DOHH2 (cell line): ENCODE data around the gene PNO1.

Experiments used
- EZH2phosphoT487 ChIP-seq: fragments of 200-600 bp; sonication (generic); IDR thresholded peaks from 2 replicates; pipeline ENCODE4 v1.6.1; 2017; ENCODE audit warnings: borderline replicate concordance, mild to moderate bottlenecking, antibody characterized with exemption, low read length, moderate library complexity, mixed read lengths
- TF ChIP-seq, protein P1 (sequence below): fragments of 200-600 bp; sonication (generic); IDR thresholded peaks from one replicate; pipeline ENCODE4 v1.5.1; 2014; ENCODE audit warnings: antibody characterized with exemption, mild to moderate bottlenecking, low read depth, low read length; ENCODE audit not compliant: poor library complexity, severe bottlenecking

DNA sequence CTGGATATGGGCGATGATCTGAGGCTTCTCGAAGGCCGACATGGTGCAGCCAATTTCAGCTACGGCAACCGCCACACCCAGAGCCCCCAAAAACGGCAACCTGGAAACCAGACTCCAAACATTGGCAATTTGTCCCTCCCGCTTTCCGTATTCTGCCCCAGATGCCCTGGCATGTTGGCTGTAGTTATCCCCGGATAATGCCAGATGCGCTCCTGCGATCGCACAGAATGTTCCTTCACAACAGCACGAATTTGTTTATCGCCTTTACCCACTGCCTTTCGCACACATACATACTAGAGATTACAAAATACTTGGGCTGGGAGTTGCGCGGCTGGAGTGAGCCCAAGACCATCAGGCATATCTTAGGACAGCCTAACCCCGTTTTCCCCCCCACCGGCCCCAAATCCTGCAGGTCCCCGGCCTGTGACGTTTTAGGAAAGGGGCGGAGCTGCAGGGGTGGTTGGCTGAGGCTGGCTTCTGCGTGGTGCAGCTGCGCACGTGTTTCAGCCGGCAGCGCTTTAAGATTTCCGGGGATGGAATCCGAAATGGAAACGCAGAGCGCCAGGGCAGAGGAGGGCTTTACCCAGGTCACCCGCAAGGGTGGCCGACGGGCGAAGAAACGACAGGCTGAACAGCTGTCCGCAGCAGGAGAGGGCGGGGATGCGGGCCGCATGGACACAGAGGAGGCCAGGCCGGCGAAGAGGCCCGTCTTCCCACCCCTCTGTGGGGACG, at the start of gene PNO1:
- TF ChIP-seq, protein P1, sequence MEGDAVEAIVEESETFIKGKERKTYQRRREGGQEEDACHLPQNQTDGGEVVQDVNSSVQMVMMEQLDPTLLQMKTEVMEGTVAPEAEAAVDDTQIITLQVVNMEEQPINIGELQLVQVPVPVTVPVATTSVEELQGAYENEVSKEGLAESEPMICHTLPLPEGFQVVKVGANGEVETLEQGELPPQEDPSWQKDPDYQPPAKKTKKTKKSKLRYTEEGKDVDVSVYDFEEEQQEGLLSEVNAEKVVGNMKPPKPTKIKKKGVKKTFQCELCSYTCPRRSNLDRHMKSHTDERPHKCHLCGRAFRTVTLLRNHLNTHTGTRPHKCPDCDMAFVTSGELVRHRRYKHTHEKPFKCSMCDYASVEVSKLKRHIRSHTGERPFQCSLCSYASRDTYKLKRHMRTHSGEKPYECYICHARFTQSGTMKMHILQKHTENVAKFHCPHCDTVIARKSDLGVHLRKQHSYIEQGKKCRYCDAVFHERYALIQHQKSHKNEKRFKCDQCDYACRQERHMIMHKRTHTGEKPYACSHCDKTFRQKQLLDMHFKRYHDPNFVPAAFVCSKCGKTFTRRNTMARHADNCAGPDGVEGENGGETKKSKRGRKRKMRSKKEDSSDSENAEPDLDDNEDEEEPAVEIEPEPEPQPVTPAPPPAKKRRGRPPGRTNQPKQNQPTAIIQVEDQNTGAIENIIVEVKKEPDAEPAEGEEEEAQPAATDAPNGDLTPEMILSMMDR: no peak
- TF ChIP-seq EZH2phosphoT487: no peak
